Motor neuron (in vitro differentiated cells): ENCODE results near the gene ASB18. TPM values are rescaled to one million over a fixed set of nuclear protein-coding genes. Genes with fewer than 3 reads are reported as not detected.
"Not testable (repeated sequence)": the region's sequence is repeated elsewhere in the genome, so short reads cannot be mapped to it uniquely, and the experiment has no call there.

Experiments
- ATAC-seq, 8 experiments: fragments of 200-7000 bp; cut with Tn5 transposase; replicated peaks in 6 of 8; 2 replicates each; pipeline ENCODE4 v1.8.0; 2021; ENCODE audit warnings: mild to moderate bottlenecking in 8 of 8, moderate library complexity in 8 of 8
- H3K27ac ChIP-seq, 2 donors: fragments of 250-450 bp; sonication (Bioruptor Pico); 2 replicates each; pipeline ENCODE4 v1.9.0; 2021; ENCODE audit warnings: antibody characterized with exemption in 2 of 2, mild to moderate bottlenecking in 2 of 2, moderate library complexity in 1 of 2
- H3K4me1 ChIP-seq, 2 donors: fragments of 250-450 bp; sonication (Bioruptor Pico); replicated peaks in 1 of 2; 2 replicates each; pipeline ENCODE4 v1.6.1; 2021; ENCODE audit warnings: antibody characterized with exemption in 2 of 2, mild to moderate bottlenecking in 2 of 2, moderate library complexity in 1 of 2
- H3K4me3 ChIP-seq, 5 donors: fragments of 250-450 bp; sonication (Bioruptor Pico); 2 replicates each; pipeline ENCODE4 v1.9.0; 2021; ENCODE audit warnings: antibody characterized with exemption in 5 of 5, mild to moderate bottlenecking in 5 of 5, moderate library complexity in 4 of 5
- WGBS, 10 experiments: fragments of 450-650 bp; shearing (Covaris generic); methylation state at CpG; one replicate each; pipeline ENCODE4 v1.0.0; 2022; 5-methylcytosine and 5-hydroxymethylcytosine counted together
- in situ Hi-C, 9 experiments: fragments of 400-800 bp; cut with MboI; loops; one replicate each; pipeline ENCODE4 v1.15.0; 2021; ENCODE audit warnings: low sequenced_read_pairs in 9 of 9, low pct_unique_long_range_greater_than_20kb in 2 of 9; ENCODE audit not compliant: unreplicated experiment in 9 of 9
- total RNA-seq, 8 experiments: library from RNA; unstranded; fragments of 300-600 nt; gene quantifications; 2 replicates each; pipeline versions ENCODE4 v1.2.3 to v1.2.4, GENCODE V29; 2022

The ASB18 gene
- total RNA-seq, 8 experiments from 2014 or later: 0.10 to 0.63 (median 0.25) TPM; not detected in 2

GRCh38 chr2:236271851-236272250 lies 7.6 kb upstream of the ASB18 start:
- WGBS, 10 experiments: 0 to 100% (median 45%) methylated on average over 1 to 3 of the region's 5 CpGs; no CpG with 5 or more reads in 6 of the 10 experiments
- ATAC-seq: no peak
- no peak overlapping the region for H3K27ac ChIP-seq
- no peak overlapping the region for H3K4me3 ChIP-seq
- in situ Hi-C loops: no loop called here
- H3K4me1 ChIP-seq: peaks cover 0 to 9% of the 10 kb centered on the region in 2 donors

DNA sequence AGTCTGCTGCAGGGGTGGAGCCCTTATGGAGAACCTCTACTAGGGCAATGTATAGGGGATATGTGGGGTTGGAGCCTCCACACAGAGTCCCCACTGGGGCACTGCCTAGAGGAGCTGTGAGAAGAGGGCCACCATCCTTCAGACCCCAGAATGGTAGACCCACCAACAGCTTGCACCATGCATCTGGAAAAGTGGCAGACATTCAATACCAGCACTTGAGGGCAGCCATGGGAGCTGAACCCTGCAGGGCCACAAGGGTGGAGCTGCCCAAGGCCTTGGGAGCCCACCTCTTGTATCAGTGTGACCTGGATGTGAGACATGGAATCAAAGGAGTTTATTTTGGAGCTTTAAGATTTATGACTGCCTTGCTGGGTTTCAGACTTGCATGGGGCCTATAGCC lies 5.7 kb upstream of the ASB18 start:
- H3K4me1 ChIP-seq, in situ Hi-C loops: not testable (repeated sequence)

GRCh38 chr2:236265675-236266074 lies 1.5 kb upstream of the ASB18 start:
- Histone ChIP-seq H3K27ac (no peak overlapping the region), H3K4me1 (peaks cover 0 to 9% of the 10 kb centered on the region in 2 donors), H3K4me3 (no peak overlapping the region)
- in situ Hi-C loops: no loop called here
- no peak for ATAC-seq

More for the DNA sequence above, 5.7 kb upstream of the ASB18 start:
- not testable (repeated sequence) for ATAC-seq, H3K4me3 ChIP-seq, H3K27ac ChIP-seq

DNA sequence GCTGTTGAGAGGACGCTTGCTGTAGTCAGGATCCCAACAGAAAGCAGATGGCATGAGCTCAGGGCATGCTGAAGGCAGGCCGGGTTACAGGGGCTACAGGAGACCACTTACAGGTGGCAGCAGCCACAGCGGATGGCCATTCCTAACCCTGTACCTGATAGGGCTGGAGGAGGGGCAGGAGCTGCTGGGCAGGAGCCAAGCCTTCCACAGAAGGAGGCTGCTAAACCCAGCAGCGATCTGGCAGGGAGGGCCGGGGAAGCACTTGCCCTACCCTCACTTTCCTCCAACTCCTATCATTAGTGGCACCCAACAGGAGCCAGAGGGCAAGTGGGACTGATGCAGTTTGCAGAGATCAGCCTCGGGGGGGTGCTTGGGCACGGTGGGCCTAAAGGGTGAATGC lies 2.0 kb downstream of the ASB18 start:
- in situ Hi-C loops: no loop called here
- WGBS, 10 experiments: 0 to 100% (median 76%) methylated on average over 1 to 4 of the region's 7 CpGs; no CpG with 5 or more reads in 4 of the 10 experiments
- no peak for ATAC-seq

GRCh38 chr2:236261452-236261851 lies 2.8 kb downstream of the ASB18 start:
- Histone ChIP-seq H3K4me1 (peaks cover 17 to 25% of the 10 kb centered on the region in 2 donors), H3K27ac (no peak overlapping the region), H3K4me3 (no peak overlapping the region)
- 0 to 100% (median 78%) methylated on average over 2 to 7 of the region's 7 CpGs; no CpG with 5 or more reads in 2 of the 10 experiments for WGBS, 10 experiments
- ATAC-seq: no peak
- in situ Hi-C loops: no loop called here

More for the DNA sequence above, 2.0 kb downstream of the ASB18 start:
- peaks cover 9 to 20% of the 10 kb centered on the region in 2 donors for H3K4me1 ChIP-seq
- no peak overlapping the region for H3K4me3 ChIP-seq
- no peak overlapping the region for H3K27ac ChIP-seq

DNA sequence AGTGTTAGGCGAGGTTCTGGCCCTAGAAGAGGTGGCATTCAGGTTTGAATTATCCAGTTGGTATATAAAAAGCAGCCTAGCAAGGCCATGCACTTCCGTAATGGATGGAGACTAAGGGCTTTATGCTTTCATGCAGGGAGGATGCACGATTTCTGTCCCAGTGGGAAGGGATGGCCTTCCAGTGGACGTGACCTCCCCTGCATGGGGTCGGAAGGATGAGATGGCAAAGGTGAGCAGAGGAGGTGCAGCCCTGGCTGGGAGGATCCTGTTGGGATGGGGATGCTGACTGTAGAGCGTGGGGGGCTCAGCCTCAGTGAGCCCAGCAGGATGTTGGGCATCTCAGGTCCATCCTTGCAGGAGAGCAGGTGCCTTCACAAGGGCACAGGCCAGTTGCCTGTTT lies 4.8 kb downstream of the ASB18 start:
- 20 to 100% (median 77%) methylated on average over 1 to 4 of the region's 6 CpGs; no CpG with 5 or more reads in 3 of the 10 experiments for WGBS, 10 experiments

GRCh38 chr2:236257575-236257974 lies 6.6 kb downstream of the ASB18 start:
- in situ Hi-C loops: no loop called here
- peak in 1 of 8 experiments; percentile 7 for ATAC-seq
- Histone ChIP-seq H3K4me3 (no peak overlapping the region), H3K27ac (peak overlapping the region; percentile 11 to 22), H3K4me1 (peaks cover 19 to 32% of the 10 kb centered on the region in 2 donors)
- 20 to 100% (median 75%) methylated on average over 1 to 5 of the region's 6 CpGs; no CpG with 5 or more reads in 3 of the 10 experiments for WGBS, 10 experiments

More for the DNA sequence above, 4.8 kb downstream of the ASB18 start:
- in situ Hi-C loops: no loop called here
- H3K4me3 ChIP-seq: no peak overlapping the region
- H3K4me1 ChIP-seq: peaks cover 17 to 28% of the 10 kb centered on the region in 2 donors
- H3K27ac ChIP-seq: no peak overlapping the region
- ATAC-seq: no peak

GRCh38 chr2:236257136-236257535 lies 7.1 kb downstream of the ASB18 start:
- Histone ChIP-seq H3K4me3 (no peak overlapping the region), H3K27ac (peak overlapping the region; percentile 11 to 22), H3K4me1 (peaks cover 21 to 35% of the 10 kb centered on the region in 2 donors)
- in situ Hi-C loops: no loop called here
- peak in 5 of 8 experiments; percentile 70 to 83 (median 78) for ATAC-seq
- 3 to 80% (median 59%) methylated on average over 1 to 8 of the region's 8 CpGs for whole genome bisulfite sequencing, 10 experiments

DNA sequence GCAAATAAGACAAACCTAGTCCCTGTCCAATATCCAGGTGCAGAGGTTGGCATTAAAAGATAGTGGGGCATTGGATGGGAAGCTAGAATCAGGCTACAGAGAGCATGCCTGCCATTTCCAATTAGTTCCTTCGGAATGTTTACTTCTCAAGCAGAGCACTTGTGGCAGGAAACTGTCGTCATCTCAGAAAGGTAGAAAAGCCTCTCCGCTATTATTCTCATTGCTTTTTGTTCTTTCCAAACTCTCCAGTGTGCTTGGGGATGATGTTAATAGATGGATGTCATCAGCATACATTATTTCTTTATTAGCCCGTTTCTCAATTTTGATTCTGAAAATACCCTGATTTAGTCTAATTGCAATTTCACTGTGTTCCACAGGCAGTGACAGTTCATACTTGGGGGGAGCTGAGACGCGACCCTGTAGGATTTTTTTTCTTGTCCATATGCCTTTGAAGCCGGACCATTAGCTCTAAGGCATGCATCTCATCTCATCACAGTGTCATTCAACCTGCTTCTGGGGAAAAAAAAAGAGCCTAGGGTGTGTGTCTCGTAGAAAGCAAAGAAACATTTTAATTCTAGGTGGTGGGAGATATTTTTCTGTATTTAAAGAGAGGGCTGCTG lies 7.7 kb downstream of the ASB18 start:
- WGBS, 10 experiments: 22 to 84% (median 58%) methylated on average over 3 to 8 of the region's 8 CpGs; no CpG with 5 or more reads in 1 of the 10 experiments
- ATAC-seq: peak in 5 of 8 experiments; percentile 13 to 53 (median 25)
- H3K4me1 ChIP-seq: peaks cover 21 to 36% of the 10 kb centered on the region in 2 donors
- in situ Hi-C loops: no loop called here
- no peak overlapping the region for H3K4me3 ChIP-seq
- peak overlapping the region in 1 of 2 donors; percentile 11 for H3K27ac ChIP-seq

GRCh38 chr2:236254674-236255073 lies 9.5 kb downstream of the ASB18 start:
- 49 to 96% (median 81%) methylated on average over 1 to 10 of the region's 13 CpGs; no CpG with 5 or more reads in 1 of the 10 experiments for WGBS, 10 experiments
- no peak for ATAC-seq

DNA sequence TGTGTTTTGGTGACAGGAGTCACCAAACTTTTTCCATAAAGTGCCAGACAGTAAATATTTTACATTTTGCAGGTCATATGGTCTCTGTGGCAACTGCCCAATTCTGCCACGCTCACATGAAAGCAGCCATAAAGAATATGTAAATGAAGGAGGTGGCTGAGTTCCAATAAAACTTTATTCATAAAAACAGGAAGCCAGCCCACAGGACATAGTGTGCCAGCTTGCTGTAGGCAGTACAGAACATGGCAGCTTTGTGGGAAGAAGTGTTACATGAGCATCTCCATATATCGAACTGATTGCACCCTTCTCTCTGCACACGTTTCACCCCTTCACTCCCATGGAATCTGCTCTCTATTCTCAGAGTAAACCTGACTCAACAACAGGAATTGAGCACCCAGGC lies 10.2 kb downstream of the ASB18 start:
- no peak overlapping the region for H3K4me3 ChIP-seq
- H3K4me1 ChIP-seq: peaks cover 25 to 48% of the 10 kb centered on the region in 2 donors
- in situ Hi-C loops: no loop called here
- no peak for ATAC-seq
- 30 to 100% (median 94%) methylated on average over 2 to 3 of the region's 3 CpGs; no CpG with 5 or more reads in 5 of the 10 experiments for WGBS, 10 experiments
- H3K27ac ChIP-seq: no peak overlapping the region

More at GRCh38 chr2:236254674-236255073, 9.5 kb downstream of the ASB18 start:
- Histone ChIP-seq H3K27ac (no peak overlapping the region), H3K4me3 (no peak overlapping the region), H3K4me1 (peaks cover 25 to 48% of the 10 kb centered on the region in 2 donors)
- in situ Hi-C loops: no loop called here

DNA sequence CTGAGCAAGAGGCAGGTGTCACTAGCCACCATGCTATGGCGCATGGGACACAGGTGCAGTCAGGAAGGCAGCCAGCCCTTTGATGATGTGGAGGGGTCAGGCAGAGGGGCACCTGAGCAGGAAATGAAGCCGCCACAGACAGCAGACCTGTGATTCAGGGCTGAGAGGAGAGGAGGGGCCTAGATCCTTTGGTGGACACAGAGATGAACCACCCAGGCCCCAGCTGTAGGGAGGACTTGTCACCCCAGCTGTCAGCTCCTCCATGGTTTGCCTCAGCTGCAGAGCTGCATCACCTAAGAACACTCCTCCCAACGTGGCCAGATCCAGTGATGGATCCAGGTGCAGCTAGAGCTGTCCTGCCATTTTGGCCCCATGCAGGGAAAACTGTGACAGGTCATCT lies 11.6 kb downstream of the ASB18 start:
- Histone ChIP-seq H3K27ac (no peak overlapping the region), H3K4me1 (peaks cover 19 to 35% of the 10 kb centered on the region in 2 donors), H3K4me3 (no peak overlapping the region)
- 33 to 79% (median 50%) methylated on average over 1 to 2 of the region's 3 CpGs; no CpG with 5 or more reads in 7 of the 10 experiments for WGBS, 10 experiments
- in situ Hi-C loops: no loop called here
- peak in 5 of 8 experiments; percentile 38 to 87 (median 81) for ATAC-seq

DNA sequence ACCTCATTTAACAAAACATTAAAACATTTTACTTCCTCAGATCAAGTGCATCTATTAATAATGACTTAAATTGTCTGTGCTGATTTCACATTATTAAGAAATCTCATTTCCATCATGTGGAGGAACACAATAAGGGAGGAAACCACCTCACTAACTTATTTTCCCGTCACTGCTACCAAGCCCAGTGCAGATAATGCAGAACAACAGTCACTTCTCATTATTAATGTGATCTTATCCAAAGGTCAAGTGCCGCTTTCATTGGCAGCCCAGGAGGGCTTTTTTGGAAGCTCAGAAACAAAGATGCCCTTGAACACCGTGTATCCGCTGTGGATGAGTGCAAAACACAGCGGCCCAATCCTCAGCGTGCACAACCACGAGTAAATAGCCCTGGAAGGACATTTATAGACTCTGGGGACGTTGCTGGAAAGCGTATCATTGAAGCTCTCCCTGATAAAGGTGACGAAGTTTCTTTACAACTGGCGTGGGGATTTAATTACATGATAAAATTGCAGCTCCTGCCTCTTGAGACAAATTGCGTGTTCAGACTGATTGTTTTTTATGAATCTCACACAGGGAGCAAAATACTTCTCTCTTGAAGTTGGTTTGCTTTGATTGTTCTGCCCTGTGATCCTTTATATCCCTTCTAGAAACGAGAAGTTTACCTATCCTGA lies 13.2 kb downstream of the ASB18 start:
- in situ Hi-C loops: no loop called here
- Histone ChIP-seq H3K27ac (no peak overlapping the region), H3K4me3 (no peak overlapping the region), H3K4me1 (peaks cover 8 to 20% of the 10 kb centered on the region in 2 donors)
- ATAC-seq: peak in 3 of 8 experiments; percentile 31 to 46 (median 31)
- WGBS, 10 experiments: 16 to 71% (median 53%) methylated on average over 3 to 13 of the region's 13 CpGs; no CpG with 5 or more reads in 1 of the 10 experiments
